ENCODE measurements around the gene CHRNA1. TPM values are rescaled to one million over a fixed set of nuclear protein-coding genes. Genes with fewer than 3 reads are reported as not detected.

CHRNA1 gene
- total RNA-seq, 1 experiment from 2014 or later = not detected

DNA sequence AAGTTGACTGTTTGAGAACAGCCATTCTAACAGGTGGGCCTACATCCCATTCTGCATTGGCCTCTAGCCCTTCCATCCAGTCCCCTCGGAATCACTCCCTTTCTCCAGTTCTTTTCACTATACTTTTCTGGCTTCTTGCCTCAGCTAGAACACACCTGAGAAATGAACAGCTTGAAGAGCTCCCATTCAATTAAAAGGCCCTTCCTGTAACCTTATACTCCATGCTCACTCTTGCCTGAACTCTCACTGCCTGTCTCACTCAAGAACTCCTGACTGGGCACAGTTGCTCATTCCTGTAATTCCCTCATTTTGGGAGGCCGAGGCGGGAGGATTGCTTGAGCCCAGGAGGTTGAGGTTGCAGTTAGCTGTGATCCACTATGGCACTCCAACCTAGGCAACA, 23.6 kb downstream of the CHRNA1 start:
- CTCF ChIA-PET = interaction anchor here (1.0 kb wide), 1 partner anchor 8 kb away, joined by 3 read pairs; no protein-coding TSS in a partner anchor
- no peaks in the 10 kb centered on the region for H3K9me3 ChIP-seq (ENCODE audit: control insufficient read depth in 1 of 2, insufficient read depth in 1 of 2, low read depth in 1 of 2, low read length in 2 of 2)
- no peak overlapping the region for H3K9ac ChIP-seq (ENCODE audit: low read length)
- TF ChIP-seq YY1 (IDR thresholded peaks at IDR 0.05; ENCODE audit: extremely low read depth, insufficient replicate concordance, low read depth, low read length) (no peak), RAD21 (IDR thresholded peaks at IDR 0.05; ENCODE audit: low read depth) (no peak), ZFX (IDR thresholded peaks at IDR 0.05) (no peak), CEBPB (IDR thresholded peaks at IDR 0.05; ENCODE audit: low read depth) (no peak), POLR2A (IDR thresholded peaks at IDR 0.05; ENCODE audit: borderline replicate concordance, extremely low read depth, insufficient read depth, insufficient read length) (no peak), EGR1 (IDR thresholded peaks at IDR 0.05; ENCODE audit: low read depth) (no peak), SP1 (IDR thresholded peaks at IDR 0.05; ENCODE audit: low read depth) (no peak)
- no peaks in the 10 kb centered on the region for H3K79me2 ChIP-seq (ENCODE audit: insufficient read depth, low read length)
- RAD21 ChIA-PET (ENCODE audit: low non-redundant PET in 1 of 2, low total read pairs in 2 of 2, uncharacterized antibody in 2 of 2, unreplicated experiment in 2 of 2) = no interaction called here
- no peaks in the 10 kb centered on the region for H3K27me3 ChIP-seq (ENCODE audit: insufficient read depth, low read length)
- H3K4me3 ChIP-seq (replicated peaks in 1 of 2; ENCODE audit: low read depth in 1 of 2, low read length in 2 of 2) = no peak overlapping the region
- no peak overlapping the region for H3K27ac ChIP-seq (ENCODE audit: low read depth, low read length)
- DNase-seq (ENCODE audit: low read depth, low spot score) (no peak), ATAC-seq (no peak)
- H3K36me3 ChIP-seq (ENCODE audit: control insufficient read depth in 1 of 2, insufficient read depth in 2 of 2, low read length in 2 of 2) = no peaks in the 10 kb centered on the region
- no peaks in the 10 kb centered on the region for H3K4me1 ChIP-seq (ENCODE audit: control insufficient read depth in 1 of 2, insufficient read depth in 2 of 2, low read length in 2 of 2)
- no peaks in the 10 kb centered on the region for H3K9me2 ChIP-seq (ENCODE audit: insufficient read depth)
- H3K4me2 ChIP-seq (ENCODE audit: low read length) = no peak overlapping the region
- intact Hi-C loops (cut with micrococcal nuclease) = no loop called here
- BruUV-seq (replicated peaks) = no TSS peak
- H2AFZ ChIP-seq (ENCODE audit: low read depth, low read length, poor library complexity, severe bottlenecking) = no peak overlapping the region
- POLR2A ChIA-PET = no interaction called here
- no peaks in the 10 kb centered on the region for H4K20me1 ChIP-seq (ENCODE audit: insufficient read depth)

DNA sequence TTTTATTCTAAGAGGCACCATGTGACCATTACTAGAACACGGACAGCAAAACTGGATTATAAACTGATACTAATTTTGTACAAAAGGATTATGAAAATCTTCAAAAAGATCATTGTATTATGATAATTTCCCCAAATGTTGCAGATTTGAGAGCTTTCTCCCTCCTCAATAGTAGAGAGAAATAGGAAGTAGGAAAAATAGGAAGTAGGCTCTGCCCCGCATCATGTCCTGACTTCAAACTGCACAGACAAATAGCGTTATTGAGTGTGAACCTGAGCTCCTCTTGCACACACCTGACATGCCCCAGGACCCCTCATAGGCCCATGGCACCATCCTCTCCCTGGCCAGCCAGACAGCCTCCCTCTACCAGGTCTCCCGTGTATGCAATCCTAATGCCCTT, 25.4 kb downstream of the CHRNA1 start:
- DNase-seq (ENCODE audit: low read depth, low spot score) (no peak), ATAC-seq (no peak)
- Histone ChIP-seq H2AFZ (ENCODE audit: low read depth, low read length, poor library complexity, severe bottlenecking) (no peak overlapping the region), H4K20me1 (ENCODE audit: insufficient read depth) (no peaks in the 10 kb centered on the region), H3K27ac (ENCODE audit: low read depth, low read length) (no peak overlapping the region), H3K4me2 (ENCODE audit: low read length) (no peak overlapping the region), H3K4me3 (replicated peaks in 1 of 2; ENCODE audit: low read depth in 1 of 2, low read length in 2 of 2) (no peak overlapping the region), H3K36me3 (ENCODE audit: control insufficient read depth in 1 of 2, insufficient read depth in 2 of 2, low read length in 2 of 2) (no peaks in the 10 kb centered on the region), H3K4me1 (ENCODE audit: control insufficient read depth in 1 of 2, insufficient read depth in 2 of 2, low read length in 2 of 2) (no peaks in the 10 kb centered on the region), H3K79me2 (ENCODE audit: insufficient read depth, low read length) (no peaks in the 10 kb centered on the region), H3K27me3 (ENCODE audit: insufficient read depth, low read length) (no peaks in the 10 kb centered on the region), H3K9me2 (ENCODE audit: insufficient read depth) (no peaks in the 10 kb centered on the region), H3K9ac (ENCODE audit: low read length) (no peak overlapping the region), H3K9me3 (ENCODE audit: control insufficient read depth in 1 of 2, insufficient read depth in 1 of 2, low read depth in 1 of 2, low read length in 2 of 2) (no peaks in the 10 kb centered on the region)
- intact Hi-C loops (cut with micrococcal nuclease) = no loop called here
- ChIA-PET CTCF (interaction anchor here (1.8 kb wide), 1 partner anchor 9 kb away, joined by 3 read pairs; no protein-coding TSS in a partner anchor), POLR2A (no interaction called here), RAD21 (ENCODE audit: low non-redundant PET in 1 of 2, low total read pairs in 2 of 2, uncharacterized antibody in 2 of 2, unreplicated experiment in 2 of 2) (no interaction called here)
- no TSS peak for BruUV-seq (replicated peaks)
- TF ChIP-seq CBX3 (IDR thresholded peaks at IDR 0.05; ENCODE audit: low read depth) (no peak), ZNF274 (IDR thresholded peaks at IDR 0.05; ENCODE audit: low read depth, low read length) (no peak), ZFX (IDR thresholded peaks at IDR 0.05) (no peak), EGR1 (IDR thresholded peaks at IDR 0.05; ENCODE audit: low read depth) (no peak), EZH2 (IDR thresholded peaks at IDR 0.05) (no peak), RAD21 (IDR thresholded peaks at IDR 0.05; ENCODE audit: low read depth) (no peak), ELF1 (IDR thresholded peaks at IDR 0.05; ENCODE audit: borderline replicate concordance, low read depth) (no peak), FOSL1 (IDR thresholded peaks at IDR 0.05; ENCODE audit: low read depth) (no peak), YY1 (IDR thresholded peaks at IDR 0.05; ENCODE audit: extremely low read depth, insufficient replicate concordance, low read depth, low read length) (no peak), TCF7L2 (IDR thresholded peaks at IDR 0.05; ENCODE audit: borderline replicate concordance, extremely low read depth, insufficient read depth, insufficient read length) (no peak), SRF (IDR thresholded peaks at IDR 0.05; ENCODE audit: low read depth) (no peak), POLR2A (IDR thresholded peaks at IDR 0.05; ENCODE audit: borderline replicate concordance, extremely low read depth, insufficient read depth, insufficient read length) (no peak), SP1 (IDR thresholded peaks at IDR 0.05; ENCODE audit: low read depth) (no peak), JUND (IDR thresholded peaks at IDR 0.05) (no peak), EZH2phosphoT487 (IDR thresholded peaks at IDR 0.05; ENCODE audit: borderline replicate concordance) (no peak)
- TF ChIP-seq, protein P1, sequence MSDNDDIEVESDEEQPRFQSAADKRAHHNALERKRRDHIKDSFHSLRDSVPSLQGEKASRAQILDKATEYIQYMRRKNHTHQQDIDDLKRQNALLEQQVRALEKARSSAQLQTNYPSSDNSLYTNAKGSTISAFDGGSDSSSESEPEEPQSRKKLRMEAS (IDR thresholded peaks at IDR 0.05) = no peak
- TF ChIP-seq, protein P2, sequence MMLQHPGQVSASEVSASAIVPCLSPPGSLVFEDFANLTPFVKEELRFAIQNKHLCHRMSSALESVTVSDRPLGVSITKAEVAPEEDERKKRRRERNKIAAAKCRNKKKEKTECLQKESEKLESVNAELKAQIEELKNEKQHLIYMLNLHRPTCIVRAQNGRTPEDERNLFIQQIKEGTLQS (IDR thresholded peaks at IDR 0.05) = no peak
- TF ChIP-seq, protein P3, sequence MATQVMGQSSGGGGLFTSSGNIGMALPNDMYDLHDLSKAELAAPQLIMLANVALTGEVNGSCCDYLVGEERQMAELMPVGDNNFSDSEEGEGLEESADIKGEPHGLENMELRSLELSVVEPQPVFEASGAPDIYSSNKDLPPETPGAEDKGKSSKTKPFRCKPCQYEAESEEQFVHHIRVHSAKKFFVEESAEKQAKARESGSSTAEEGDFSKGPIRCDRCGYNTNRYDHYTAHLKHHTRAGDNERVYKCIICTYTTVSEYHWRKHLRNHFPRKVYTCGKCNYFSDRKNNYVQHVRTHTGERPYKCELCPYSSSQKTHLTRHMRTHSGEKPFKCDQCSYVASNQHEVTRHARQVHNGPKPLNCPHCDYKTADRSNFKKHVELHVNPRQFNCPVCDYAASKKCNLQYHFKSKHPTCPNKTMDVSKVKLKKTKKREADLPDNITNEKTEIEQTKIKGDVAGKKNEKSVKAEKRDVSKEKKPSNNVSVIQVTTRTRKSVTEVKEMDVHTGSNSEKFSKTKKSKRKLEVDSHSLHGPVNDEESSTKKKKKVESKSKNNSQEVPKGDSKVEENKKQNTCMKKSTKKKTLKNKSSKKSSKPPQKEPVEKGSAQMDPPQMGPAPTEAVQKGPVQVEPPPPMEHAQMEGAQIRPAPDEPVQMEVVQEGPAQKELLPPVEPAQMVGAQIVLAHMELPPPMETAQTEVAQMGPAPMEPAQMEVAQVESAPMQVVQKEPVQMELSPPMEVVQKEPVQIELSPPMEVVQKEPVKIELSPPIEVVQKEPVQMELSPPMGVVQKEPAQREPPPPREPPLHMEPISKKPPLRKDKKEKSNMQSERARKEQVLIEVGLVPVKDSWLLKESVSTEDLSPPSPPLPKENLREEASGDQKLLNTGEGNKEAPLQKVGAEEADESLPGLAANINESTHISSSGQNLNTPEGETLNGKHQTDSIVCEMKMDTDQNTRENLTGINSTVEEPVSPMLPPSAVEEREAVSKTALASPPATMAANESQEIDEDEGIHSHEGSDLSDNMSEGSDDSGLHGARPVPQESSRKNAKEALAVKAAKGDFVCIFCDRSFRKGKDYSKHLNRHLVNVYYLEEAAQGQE (IDR thresholded peaks at IDR 0.05; ENCODE audit: low read depth) = no peak
